ENCODE measurements around the gene RCBTB2. TPM values are rescaled to one million over a fixed set of nuclear protein-coding genes. Genes with fewer than 3 reads are reported as not detected.
A peak's percentile ranks its signal among the peaks of the same experiment; 100 is the strongest.

Gene RCBTB2
- total and polyA plus RNA-seq, 4 donors = 37.4 to 66.0 (median 52.4) TPM

DNA sequence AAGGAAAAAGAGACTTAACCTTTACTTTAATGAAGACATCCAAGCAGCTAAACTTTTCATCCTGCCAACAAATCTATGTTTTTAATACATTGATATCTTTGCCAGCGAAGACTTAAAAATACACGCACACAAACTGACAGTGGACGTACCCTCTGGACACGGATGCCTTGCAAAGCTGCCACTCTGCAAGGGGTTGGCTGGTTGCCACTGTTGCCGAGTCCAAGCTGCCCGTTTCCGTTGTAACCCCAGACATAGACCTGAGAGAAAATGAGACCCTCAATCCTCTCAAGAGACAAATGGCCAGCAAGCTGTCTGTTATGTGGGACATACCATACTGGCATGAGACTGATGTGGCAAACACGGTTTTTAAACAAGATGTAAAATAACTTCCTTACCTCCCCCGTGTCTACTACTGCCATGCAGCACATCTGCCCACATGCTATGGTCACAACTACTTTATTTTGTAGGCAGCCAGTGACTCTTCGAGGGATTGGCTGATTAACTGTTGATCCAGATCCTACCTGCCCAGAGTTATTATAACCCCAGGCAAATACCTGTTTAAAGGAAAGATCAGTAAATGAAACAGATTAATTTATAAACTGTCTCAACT lies 21.2 kb downstream of the RCBTB2 start:
- Histone ChIP-seq H3K27me3 (ENCODE audit: control insufficient read depth, insufficient read depth, low read length) (no peaks in the 10 kb centered on the region), H3K27ac (ENCODE audit: low read depth, low read length) (no peak overlapping the region), H3K36me3 (ENCODE audit: control insufficient read depth, insufficient read depth, low read length) (peaks cover 13% of the 10 kb centered on the region), H3K9me3 (ENCODE audit: control insufficient read depth, insufficient read depth, low read length) (no peaks in the 10 kb centered on the region), H3K4me3 (ENCODE audit: low read depth, low read length) (no peak overlapping the region), H3K4me1 (ENCODE audit: control insufficient read depth, insufficient read depth, low read length) (peaks cover 7% of the 10 kb centered on the region)
- 64% methylated on average over 6 of the region's 10 CpGs for WGBS (ENCODE audit: insufficient coverage)
- peak in 2 of 6 donors; percentile 24 to 32 for DNase-seq (ENCODE audit: low read depth in 4 of 6, low spot score in 6 of 6)

DNA sequence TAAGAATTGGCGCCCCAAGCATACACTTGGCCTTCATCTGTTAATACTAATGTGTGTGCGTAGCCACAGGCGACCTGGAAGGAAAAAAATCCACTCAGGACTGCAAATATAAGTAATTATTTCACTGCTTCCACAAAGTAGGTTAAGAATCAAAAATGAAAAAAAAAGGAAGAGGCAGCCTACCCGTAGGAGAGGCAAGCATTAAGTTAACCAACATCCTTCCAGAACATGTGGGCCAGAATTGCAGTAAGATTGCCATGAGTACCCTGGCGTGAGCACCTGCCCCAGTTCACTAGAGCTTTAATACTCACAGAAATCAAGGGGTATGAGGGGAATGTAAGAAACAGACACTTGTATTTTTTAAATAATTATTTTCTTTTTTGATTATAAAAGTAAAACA lies 22.2 kb downstream of the RCBTB2 start:
- WGBS (ENCODE audit: insufficient coverage) = no CpG with 5 or more reads among the region's 5 CpGs

DNA sequence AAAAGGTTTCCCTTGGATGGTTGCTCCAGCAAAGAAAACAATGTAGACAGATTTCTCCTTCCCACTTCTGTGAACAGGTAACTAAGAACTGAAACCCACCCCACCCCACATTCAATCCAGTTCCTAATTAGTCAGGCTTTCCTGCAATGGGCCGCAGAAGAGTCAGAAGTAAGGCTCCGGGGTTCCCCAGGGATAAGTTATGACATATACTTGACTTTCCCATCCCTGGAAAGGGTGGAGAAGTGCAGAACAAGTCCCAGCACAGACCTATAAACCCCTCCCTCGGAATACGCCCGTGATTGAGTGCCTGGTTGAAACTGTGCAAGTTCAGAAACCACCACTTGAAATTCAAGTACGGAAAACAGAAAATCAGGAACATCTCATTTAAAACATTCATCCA lies 24.9 kb downstream of the RCBTB2 start:
- no peak for DNase-seq (ENCODE audit: low read depth in 4 of 6, low spot score in 6 of 6)
- Histone ChIP-seq H3K27ac (ENCODE audit: low read depth, low read length) (no peak overlapping the region), H3K9me3 (ENCODE audit: control insufficient read depth, insufficient read depth, low read length) (no peaks in the 10 kb centered on the region), H3K4me1 (ENCODE audit: control insufficient read depth, insufficient read depth, low read length) (peaks cover 11% of the 10 kb centered on the region), H3K4me3 (ENCODE audit: low read depth, low read length) (no peak overlapping the region), H3K27me3 (ENCODE audit: control insufficient read depth, insufficient read depth, low read length) (no peaks in the 10 kb centered on the region), H3K36me3 (ENCODE audit: control insufficient read depth, insufficient read depth, low read length) (peaks cover 17% of the 10 kb centered on the region)
- WGBS (ENCODE audit: insufficient coverage) = 100% methylated on average over 1 of the region's 6 CpGs

More for the DNA sequence above, 22.2 kb downstream of the RCBTB2 start:
- H3K27ac ChIP-seq (ENCODE audit: low read depth, low read length) = no peak overlapping the region
- no peak for DNase-seq (ENCODE audit: low read depth in 4 of 6, low spot score in 6 of 6)
- no peaks in the 10 kb centered on the region for H3K9me3 ChIP-seq (ENCODE audit: control insufficient read depth, insufficient read depth, low read length)
- no peak overlapping the region for H3K4me3 ChIP-seq (ENCODE audit: low read depth, low read length)
- H3K36me3 ChIP-seq (ENCODE audit: control insufficient read depth, insufficient read depth, low read length) = peaks cover 18% of the 10 kb centered on the region
- peaks cover 13% of the 10 kb centered on the region for H3K4me1 ChIP-seq (ENCODE audit: control insufficient read depth, insufficient read depth, low read length)
- no peaks in the 10 kb centered on the region for H3K27me3 ChIP-seq (ENCODE audit: control insufficient read depth, insufficient read depth, low read length)

DNA sequence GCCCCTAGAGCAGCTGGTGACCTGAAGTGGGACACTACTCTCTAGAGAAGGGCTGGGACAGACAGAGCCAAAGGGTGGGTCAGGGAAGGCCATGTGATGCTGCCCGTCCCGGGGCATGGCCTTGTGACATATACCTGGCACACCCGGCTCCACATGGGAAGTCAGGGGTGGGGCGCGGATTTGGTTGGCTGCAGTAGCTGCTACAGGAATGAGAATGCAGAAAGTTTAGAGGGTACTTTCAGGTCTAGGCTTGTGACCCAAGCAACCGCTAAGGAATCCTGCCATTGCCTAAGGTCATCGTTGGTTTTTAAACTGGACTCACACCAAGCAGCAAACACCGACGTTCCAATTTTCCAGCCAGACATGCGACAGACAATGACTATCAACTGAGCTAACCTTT lies 25.9 kb downstream of the RCBTB2 start:
- no peak overlapping the region for H3K27ac ChIP-seq (ENCODE audit: low read depth, low read length)
- DNase-seq (ENCODE audit: low read depth in 4 of 6, low spot score in 6 of 6) = no peak
- H3K9me3 ChIP-seq (ENCODE audit: control insufficient read depth, insufficient read depth, low read length) = no peaks in the 10 kb centered on the region
- H3K27me3 ChIP-seq (ENCODE audit: control insufficient read depth, insufficient read depth, low read length) = no peaks in the 10 kb centered on the region
- WGBS (ENCODE audit: insufficient coverage) = 92% methylated on average over 7 of the region's 10 CpGs
- H3K4me3 ChIP-seq (ENCODE audit: low read depth, low read length) = no peak overlapping the region
- peaks cover 21% of the 10 kb centered on the region for H3K36me3 ChIP-seq (ENCODE audit: control insufficient read depth, insufficient read depth, low read length)
- H3K4me1 ChIP-seq (ENCODE audit: control insufficient read depth, insufficient read depth, low read length) = peaks cover 11% of the 10 kb centered on the region

DNA sequence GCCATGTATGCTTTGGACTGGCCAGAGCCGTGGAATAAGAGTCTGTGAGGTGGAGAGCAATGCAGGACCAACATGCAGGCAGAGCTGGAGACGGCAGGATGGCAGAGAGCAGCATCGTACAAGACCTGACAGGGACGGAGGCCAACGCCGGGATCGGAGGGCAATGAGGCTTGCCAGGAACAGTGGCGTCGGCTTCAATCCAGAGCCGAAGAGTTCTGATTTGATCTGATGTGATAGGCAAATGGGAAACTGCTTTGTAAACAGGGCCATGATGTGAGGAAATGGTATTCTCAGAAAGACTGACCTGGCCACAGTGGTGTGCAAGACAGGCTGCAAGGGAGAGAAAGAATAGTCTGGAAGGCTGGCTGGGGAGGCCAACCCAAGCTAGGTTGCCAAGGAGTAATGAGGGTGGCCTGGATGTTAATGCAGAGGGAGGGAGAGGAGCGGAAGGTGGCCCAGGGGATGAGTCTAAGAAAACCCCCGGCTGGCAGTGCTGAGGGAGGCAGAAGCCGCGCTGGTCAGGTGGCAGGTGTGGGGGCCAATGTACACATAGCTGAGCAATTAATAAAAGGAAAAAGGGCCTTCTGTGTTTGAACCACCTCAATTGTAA lies 26.7 kb downstream of the RCBTB2 start:
- Histone ChIP-seq H3K4me3 (ENCODE audit: low read depth, low read length) (no peak overlapping the region), H3K36me3 (ENCODE audit: control insufficient read depth, insufficient read depth, low read length) (peaks cover 24% of the 10 kb centered on the region), H3K9me3 (ENCODE audit: control insufficient read depth, insufficient read depth, low read length) (no peaks in the 10 kb centered on the region), H3K4me1 (ENCODE audit: control insufficient read depth, insufficient read depth, low read length) (peaks cover 11% of the 10 kb centered on the region), H3K27me3 (ENCODE audit: control insufficient read depth, insufficient read depth, low read length) (no peaks in the 10 kb centered on the region), H3K27ac (ENCODE audit: low read depth, low read length) (peak overlapping the region; percentile 6)
- WGBS (ENCODE audit: insufficient coverage) = 91% methylated on average over 12 of the region's 14 CpGs
- no peak for DNase-seq (ENCODE audit: low read depth in 4 of 6, low spot score in 6 of 6)

DNA sequence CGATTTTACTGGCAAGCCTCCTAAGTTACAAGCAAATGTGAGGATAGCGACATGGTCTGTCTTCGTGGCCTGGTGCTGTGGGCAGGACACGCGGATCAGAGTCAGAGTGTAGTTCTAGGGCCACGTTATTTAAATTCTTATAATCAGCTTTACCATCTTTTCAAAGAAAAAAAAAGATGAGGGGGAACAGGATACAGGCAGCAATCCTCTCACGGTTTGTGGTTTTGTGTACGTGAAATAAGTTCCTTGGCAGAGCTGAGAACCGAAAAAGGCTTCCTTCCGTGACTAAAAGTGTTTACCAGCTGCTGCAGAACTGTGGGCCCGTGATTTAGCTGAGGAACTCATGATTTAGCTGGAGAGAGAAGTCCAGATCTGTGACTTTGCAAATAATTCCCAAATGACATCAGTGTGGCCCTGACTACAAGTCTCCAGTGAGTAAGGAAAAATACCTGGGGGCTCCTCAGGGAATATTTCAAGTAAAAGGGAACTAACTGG lies 27.2 kb downstream of the RCBTB2 start:
- H3K27me3 ChIP-seq (ENCODE audit: control insufficient read depth, insufficient read depth, low read length) = no peaks in the 10 kb centered on the region
- no peak overlapping the region for H3K4me3 ChIP-seq (ENCODE audit: low read depth, low read length)
- H3K36me3 ChIP-seq (ENCODE audit: control insufficient read depth, insufficient read depth, low read length) = peaks cover 24% of the 10 kb centered on the region
- no peaks in the 10 kb centered on the region for H3K9me3 ChIP-seq (ENCODE audit: control insufficient read depth, insufficient read depth, low read length)
- peak overlapping the region; percentile 6 for H3K27ac ChIP-seq (ENCODE audit: low read depth, low read length)
- H3K4me1 ChIP-seq (ENCODE audit: control insufficient read depth, insufficient read depth, low read length) = peaks cover 11% of the 10 kb centered on the region
- 93% methylated on average over 7 of the region's 11 CpGs for WGBS (ENCODE audit: insufficient coverage)
- peak in 1 of 6 donors; percentile 21 for DNase-seq (ENCODE audit: low read depth in 4 of 6, low spot score in 6 of 6)

DNA sequence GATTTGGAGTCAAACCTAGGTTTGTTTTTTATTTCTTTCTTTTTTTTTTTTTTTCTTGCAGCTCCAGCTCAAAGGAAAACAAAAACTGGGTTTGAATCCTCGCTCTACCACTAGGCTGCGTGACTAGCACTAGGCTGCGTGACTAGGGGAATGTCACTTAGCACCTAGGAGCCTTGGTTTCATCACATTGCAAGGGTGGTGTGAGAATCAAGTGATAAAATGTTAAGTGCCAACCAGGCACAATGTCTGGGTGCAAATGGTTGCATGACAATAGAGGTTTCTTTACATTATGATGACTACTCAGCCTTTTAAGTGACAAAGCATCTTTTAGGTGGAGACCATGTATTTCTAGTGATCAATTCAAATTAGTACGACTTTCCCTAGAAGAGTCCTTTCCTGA lies 27.9 kb downstream of the RCBTB2 start:
- no peak for DNase-seq (ENCODE audit: low read depth in 4 of 6, low spot score in 6 of 6)
- H3K36me3 ChIP-seq (ENCODE audit: control insufficient read depth, insufficient read depth, low read length) = peaks cover 27% of the 10 kb centered on the region
- H3K4me3 ChIP-seq (ENCODE audit: low read depth, low read length) = no peak overlapping the region
- no peaks in the 10 kb centered on the region for H3K9me3 ChIP-seq (ENCODE audit: control insufficient read depth, insufficient read depth, low read length)
- H3K27me3 ChIP-seq (ENCODE audit: control insufficient read depth, insufficient read depth, low read length) = no peaks in the 10 kb centered on the region
- H3K4me1 ChIP-seq (ENCODE audit: control insufficient read depth, insufficient read depth, low read length) = peaks cover 11% of the 10 kb centered on the region
- no peak overlapping the region for H3K27ac ChIP-seq (ENCODE audit: low read depth, low read length)
- WGBS (ENCODE audit: insufficient coverage) = no CpG with 5 or more reads among the region's 4 CpGs

DNA sequence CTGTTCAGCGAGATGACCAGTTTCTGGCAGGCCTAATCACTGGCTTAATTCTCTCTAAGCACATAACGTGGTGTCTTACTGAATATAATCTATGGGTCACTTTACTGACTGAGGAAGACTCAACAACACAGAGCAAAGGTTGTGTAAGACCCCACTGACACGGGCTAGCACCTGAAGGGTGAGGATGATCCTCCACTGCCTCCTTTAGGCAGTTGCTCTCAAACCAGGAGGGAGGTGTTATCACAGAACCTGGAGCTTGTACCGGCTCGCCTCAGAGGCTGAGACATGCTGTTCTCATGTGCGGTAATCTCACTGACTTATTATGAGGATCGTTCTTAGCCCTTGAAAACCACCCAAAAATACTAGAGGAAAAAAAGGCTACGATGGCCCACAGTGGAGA lies 28.3 kb downstream of the RCBTB2 start:
- Histone ChIP-seq H3K27ac (ENCODE audit: low read depth, low read length) (no peak overlapping the region), H3K4me3 (ENCODE audit: low read depth, low read length) (no peak overlapping the region), H3K9me3 (ENCODE audit: control insufficient read depth, insufficient read depth, low read length) (no peaks in the 10 kb centered on the region), H3K27me3 (ENCODE audit: control insufficient read depth, insufficient read depth, low read length) (no peaks in the 10 kb centered on the region), H3K36me3 (ENCODE audit: control insufficient read depth, insufficient read depth, low read length) (peaks cover 30% of the 10 kb centered on the region), H3K4me1 (ENCODE audit: control insufficient read depth, insufficient read depth, low read length) (peaks cover 11% of the 10 kb centered on the region)
- DNase-seq (ENCODE audit: low read depth in 4 of 6, low spot score in 6 of 6) = no peak
- WGBS (ENCODE audit: insufficient coverage) = 94% methylated on average over 5 of the region's 8 CpGs

DNA sequence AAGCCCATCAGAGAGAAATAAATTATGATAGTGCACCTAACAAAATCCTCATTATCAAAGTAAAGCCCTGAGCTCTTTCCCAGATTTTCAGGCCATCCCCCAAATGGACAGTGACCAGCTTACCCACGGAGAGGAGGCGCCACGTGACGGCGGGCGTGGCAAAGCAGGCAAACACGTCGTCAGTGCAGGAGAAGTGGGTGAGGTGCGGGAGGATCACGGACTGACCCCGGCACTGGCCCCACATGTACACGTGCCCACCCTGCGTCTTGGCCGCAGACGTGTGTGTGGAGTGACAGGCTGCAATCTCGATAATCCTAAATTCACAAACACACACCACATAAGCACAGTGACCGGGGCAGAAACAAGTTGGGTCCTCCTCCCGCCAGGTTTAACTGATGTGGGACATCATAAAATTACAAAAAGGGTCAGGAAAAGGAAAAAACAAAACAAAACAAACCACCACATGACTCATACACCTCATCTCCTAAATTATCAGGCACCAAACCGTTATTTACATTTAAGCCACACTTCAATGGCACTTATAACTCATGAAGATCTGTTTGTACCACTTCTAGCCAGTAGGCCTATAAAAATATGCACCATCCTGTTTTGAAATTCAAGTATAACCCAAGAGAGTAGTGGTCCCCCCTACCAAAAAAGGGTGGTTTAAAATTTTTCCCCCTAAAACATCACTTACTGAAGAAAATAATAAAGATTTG lies 30.1 kb downstream of the RCBTB2 start:
- no peak for DNase-seq (ENCODE audit: low read depth in 4 of 6, low spot score in 6 of 6)
- Histone ChIP-seq H3K4me1 (ENCODE audit: control insufficient read depth, insufficient read depth, low read length) (peaks cover 14% of the 10 kb centered on the region), H3K36me3 (ENCODE audit: control insufficient read depth, insufficient read depth, low read length) (peaks cover 34% of the 10 kb centered on the region), H3K27me3 (ENCODE audit: control insufficient read depth, insufficient read depth, low read length) (no peaks in the 10 kb centered on the region), H3K4me3 (ENCODE audit: low read depth, low read length) (no peak overlapping the region), H3K27ac (ENCODE audit: low read depth, low read length) (no peak overlapping the region), H3K9me3 (ENCODE audit: control insufficient read depth, insufficient read depth, low read length) (no peaks in the 10 kb centered on the region)
- 97% methylated on average over 6 of the region's 19 CpGs for WGBS (ENCODE audit: insufficient coverage)

All from spinal cord (tissue), 10 donors.